Panc1 (cell line): ENCODE data around the gene CYSTM1. TPM values are rescaled to one million over a fixed set of nuclear protein-coding genes. Genes with fewer than 3 reads are reported as not detected.

Experiments used
- ATAC-seq: fragments of 200-7000 bp; cut with Tn5 transposase; 2 replicates; pipeline ENCODE4 v1.9.1; 2020; ENCODE audit warnings: mild to moderate bottlenecking, moderate library complexity
- BruUV-seq: library from RNA; stranded (reverse); fragments of 400-500 nt; replicated peaks from 2 replicates; lab custom pipeline; 2021; lab: Mats Ljungman, UMichigan
- CTCF ChIA-PET: fragments of 300-600 bp; sonication (Branson Sonifier 250); formaldehyde crosslinking; loops from one replicate; lab custom pipeline; 2022; ENCODE audit warnings: antibody characterized with exemption; lab: Charles Lee
- POLR2A ChIA-PET: fragments of 300-600 bp; sonication (Branson Sonifier 250); formaldehyde crosslinking; loops from one replicate; lab custom pipeline; 2022; ENCODE audit warnings: antibody characterized with exemption; lab: Charles Lee
- DNase-seq: peaks from one replicate; pipeline ENCODE4 v3.0.0-alpha.2; 2010; ENCODE audit warnings: low read depth, low spot score
- H3K27ac ChIP-seq: 2 replicates; pipeline ENCODE4 v1.5.1; 2011; ENCODE audit warnings: mild to moderate bottlenecking, low read length, inconsistent platforms
- H3K27me3 ChIP-seq: fragments of 200-500 bp; sonication (Bioruptor generic); 2 replicates; pipeline ENCODE4 v1.6.0; 2014; ENCODE audit warnings: low read length, inconsistent platforms; ENCODE audit not compliant: control insufficient read depth, insufficient read depth
- H3K36me3 ChIP-seq: fragments of 200-500 bp; sonication (Bioruptor generic); 2 replicates; pipeline ENCODE4 v1.5.1; 2014; ENCODE audit warnings: inconsistent platforms, mild to moderate bottlenecking, low read length, moderate library complexity; ENCODE audit not compliant: control insufficient read depth, insufficient read depth
- H3K4me1 ChIP-seq: 2 replicates; pipeline ENCODE4 v1.5.1; 2011; ENCODE audit warnings: inconsistent platforms, mild to moderate bottlenecking, low read length, moderate library complexity; ENCODE audit not compliant: control insufficient read depth, insufficient read depth
- H3K4me3 ChIP-seq, 2 experiments: 2 replicates each; pipeline ENCODE4 v1.5.1; 2011 to 2012; ENCODE audit warnings: low read depth in 2 of 2, low read length in 2 of 2, mild to moderate bottlenecking in 2 of 2, inconsistent platforms in 1 of 2, moderate library complexity in 1 of 2
- H3K9me3 ChIP-seq: fragments of 200-500 bp; sonication (Bioruptor generic); 2 replicates; pipeline ENCODE4 v1.5.1; 2014; ENCODE audit warnings: low read depth, mild to moderate bottlenecking, inconsistent platforms, low read length, moderate library complexity; ENCODE audit not compliant: control insufficient read depth, insufficient read depth
- CTCF ChIP-seq: fragments of 450-650 bp; IDR thresholded peaks from 2 replicates; pipeline ENCODE4 v1.5.1; 2017; ENCODE audit warnings: mild to moderate bottlenecking
- POLR2AphosphoS5 ChIP-seq: IDR thresholded peaks from 2 replicates; pipeline ENCODE4 v1.6.1; 2012; ENCODE audit warnings: mild to moderate bottlenecking, low read depth, low read length, moderate library complexity
- REST ChIP-seq, 2 experiments: IDR thresholded peaks; 2 replicates each; pipeline ENCODE4 v1.6.1; 2011 to 2012; ENCODE audit warnings: low read depth in 2 of 2, control low read depth in 1 of 2, low read length in 1 of 2, mild to moderate bottlenecking in 1 of 2, moderate library complexity in 1 of 2; ENCODE audit not compliant: insufficient read depth in 1 of 2
- SIN3A ChIP-seq: IDR thresholded peaks from 2 replicates; pipeline ENCODE4 v1.6.1; 2012; ENCODE audit warnings: low read depth, mild to moderate bottlenecking, low read length, moderate library complexity, borderline replicate concordance; ENCODE audit not compliant: insufficient read depth
- TCF7L2 ChIP-seq: IDR thresholded peaks from 2 replicates; pipeline ENCODE4 v1.6.1; 2011; ENCODE audit warnings: mild to moderate bottlenecking, low read depth, low read length, inconsistent platforms
- in situ Hi-C: cut with HindIII; loops from 2 replicates; pipeline ENCODE4 v1.10.0; 2016; ENCODE audit warnings: low sequenced_read_pairs, low pct_unique_long_range_greater_than_20kb
- intact Hi-C: fragments of 100-400 bp; cut with micrococcal nuclease; formaldehyde crosslinking; loops from one replicate; pipeline ENCODE4 v1.10.0; 2022; ENCODE audit not compliant: unreplicated experiment
- total RNA-seq: library from RNA; stranded (reverse); gene quantifications from one replicate; pipeline ENCODE4 v1.2.1, GENCODE V29; 2021; ENCODE audit not compliant: unreplicated experiment

The CYSTM1 gene
- total RNA-seq, 1 experiment from 2014 or later = 126 TPM

GRCh38 chr5:140275837-140276236, 100.8 kb downstream of the CYSTM1 start:
- intact Hi-C loops = no loop called here
- ChIA-PET CTCF (interaction anchor here (0.7 kb wide), 1 partner anchor 11 kb away, joined by 10 read pairs; no protein-coding TSS in a partner anchor), POLR2A (interaction anchor here (0.7 kb wide), 1 partner anchor 1019 kb away, joined by 4 read pairs; no protein-coding TSS in a partner anchor)

GRCh38 chr5:140282266-140282665, 107.3 kb downstream of the CYSTM1 start:
- Histone ChIP-seq H3K4me1 (peaks cover 7% of the 10 kb centered on the region), H3K27me3 (no peaks in the 10 kb centered on the region), H3K36me3 (no peaks in the 10 kb centered on the region), H3K27ac (no peak overlapping the region), H3K9me3 (no peaks in the 10 kb centered on the region), H3K4me3 (no peak overlapping the region)
- no peak for ATAC-seq
- ChIA-PET POLR2A (no interaction called here), CTCF (no interaction called here)
- intact Hi-C loops = no loop called here
- no TSS peak for BruUV-seq
- no peak for DNase-seq
- in situ Hi-C loops = no loop called here
- TF ChIP-seq CTCF = no peak
- no peak for TF ChIP-seq SIN3A
- no peak for TF ChIP-seq TCF7L2
- TF ChIP-seq POLR2AphosphoS5 = no peak
- no peak for TF ChIP-seq REST (IDR thresholded peaks at IDR 0.05; ENCODE audit: insufficient read depth in 1 of 2, low read depth in 2 of 2, low read length in 1 of 2)

More at GRCh38 chr5:140275837-140276236, 100.8 kb downstream of the CYSTM1 start:
- Histone ChIP-seq H3K27me3 (no peaks in the 10 kb centered on the region), H3K27ac (no peak overlapping the region), H3K4me3 (no peak overlapping the region), H3K36me3 (no peaks in the 10 kb centered on the region), H3K4me1 (no peaks in the 10 kb centered on the region), H3K9me3 (no peaks in the 10 kb centered on the region)
- in situ Hi-C loops = no loop called here
- BruUV-seq = no TSS peak
- no peak for DNase-seq
- TF ChIP-seq POLR2AphosphoS5 (no peak), TCF7L2 (no peak), REST (IDR thresholded peaks at IDR 0.05; ENCODE audit: insufficient read depth in 1 of 2, low read depth in 2 of 2, low read length in 1 of 2) (no peak), CTCF (no peak), SIN3A (no peak)
- no peak for ATAC-seq
